ENCODE measurements around the gene EVC2. TPM values are rescaled to one million over a fixed set of nuclear protein-coding genes. Genes with fewer than 3 reads are reported as not detected.

Gene EVC2
- total RNA-seq, 1 experiment from 2014 or later, result 7.8 TPM

DNA sequence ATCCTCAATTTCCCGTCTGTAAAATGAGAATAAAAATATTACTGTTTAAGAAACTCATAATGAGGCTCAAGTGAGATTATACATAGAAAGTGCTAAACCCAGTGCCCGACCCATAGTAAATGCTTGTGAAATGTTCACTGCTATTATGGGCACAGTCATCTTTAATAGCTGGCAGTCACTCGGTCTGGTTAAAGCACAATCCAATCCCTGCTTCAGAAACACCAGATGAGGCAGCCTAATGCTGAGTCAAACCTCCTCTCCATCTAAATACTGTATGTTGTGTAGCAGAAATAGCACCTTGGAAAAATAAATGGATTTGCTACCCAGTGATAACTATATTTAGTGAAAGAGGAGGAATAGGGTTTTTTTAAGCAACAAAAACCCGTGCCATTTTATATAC lies 14.5 kb downstream of the EVC2 start:
- H3K27me3 Mint-ChIP-seq (ENCODE audit: low read depth), result no peaks in the 10 kb centered on the region; the same call in 1 of the 2 replicates

More for the DNA sequence above, 14.5 kb downstream of the EVC2 start:
- no peak overlapping the region for H3T11ph ChIP-seq (ENCODE audit: low read length)
- H3K9me3 Mint-ChIP-seq, result no peaks in the 10 kb centered on the region
- H2BK20ac ChIP-seq (ENCODE audit: low read depth, low read length, poor library complexity, severe bottlenecking), result no peak overlapping the region
- no peak overlapping the region for H3K27ac ChIP-seq (ENCODE audit: insufficient read length, low read depth, low read length)
- H3K9me3 ChIP-seq (ENCODE audit: control insufficient read depth, low read depth, low read length), result no peaks in the 10 kb centered on the region
- no peak overlapping the region for H2BK5ac ChIP-seq (ENCODE audit: insufficient read length, low read length)
- H3K79me1 ChIP-seq (ENCODE audit: insufficient read depth, low read depth, low read length, poor library complexity, severe bottlenecking), result no peaks in the 10 kb centered on the region
- no peak overlapping the region for H3K27ac Mint-ChIP-seq
- H3K56ac ChIP-seq (ENCODE audit: insufficient read length, low read depth, low read length), result no peak overlapping the region
- H2AK5ac ChIP-seq (ENCODE audit: insufficient read length, low read length), result no peak overlapping the region
- H2AFZ ChIP-seq (ENCODE audit: low read length), result no peak overlapping the region
- H4K5ac ChIP-seq (ENCODE audit: insufficient read length, low read depth, low read length), result no peak overlapping the region
- no peak overlapping the region for H2BK12ac ChIP-seq (ENCODE audit: insufficient read length, low read depth, low read length)
- H3K4me1 Mint-ChIP-seq, result no peaks in the 10 kb centered on the region
- no peak overlapping the region for H4K91ac ChIP-seq (ENCODE audit: insufficient read length, low read depth, low read length)
- no peak overlapping the region for H3K9ac ChIP-seq (ENCODE audit: extremely low read depth, insufficient read length, low read length)
- WGBS (ENCODE audit: extremely low coverage, insufficient read length, low lambda C conversion rate), result no CpG with 5 or more reads among the region's 4 CpGs
- no peak overlapping the region for H4K8ac ChIP-seq (replicated peaks; ENCODE audit: insufficient read length, low read depth, low read length)
- no peaks in the 10 kb centered on the region for H3K79me2 ChIP-seq (ENCODE audit: insufficient read depth, low read length)
- H4K20me1 ChIP-seq (ENCODE audit: control insufficient read depth, insufficient read depth, insufficient read length), result no peaks in the 10 kb centered on the region
- no peak overlapping the region for H3K18ac ChIP-seq (ENCODE audit: insufficient read length, low read depth, low read length)
- no peak overlapping the region for H3K23ac ChIP-seq (ENCODE audit: insufficient read length, low read depth, low read length)
- DNase-seq, result no peak
- no peaks in the 10 kb centered on the region for H3K27me3 ChIP-seq (ENCODE audit: insufficient read depth, low read length)
- peaks cover 0 to 46% (median 6%) of the 10 kb centered on the region in 3 experiments; a peak in 5 of 7 replicates for H3K36me3 Mint-ChIP-seq (ENCODE audit: insufficient read depth in 1 of 3, low read depth in 3 of 3)
- no peak overlapping the region for H2BK15ac ChIP-seq (ENCODE audit: low read depth, low read length)
- no peaks in the 10 kb centered on the region for H3K4me1 ChIP-seq (ENCODE audit: insufficient read depth, low read length)
- H3K4ac ChIP-seq (ENCODE audit: low read depth, low read length), result no peak overlapping the region
- no peaks in the 10 kb centered on the region for H3K23me2 ChIP-seq (ENCODE audit: insufficient read length, low read depth, low read length, poor library complexity, severe bottlenecking)
- H3K14ac ChIP-seq (ENCODE audit: insufficient read depth, low read length), result no peak overlapping the region
- H3K4me3 Mint-ChIP-seq, result no peak overlapping the region
- H2BK120ac ChIP-seq (ENCODE audit: low read depth, low read length, poor library complexity, severe bottlenecking), result no peak overlapping the region
- TF ChIP-seq, protein P1, sequence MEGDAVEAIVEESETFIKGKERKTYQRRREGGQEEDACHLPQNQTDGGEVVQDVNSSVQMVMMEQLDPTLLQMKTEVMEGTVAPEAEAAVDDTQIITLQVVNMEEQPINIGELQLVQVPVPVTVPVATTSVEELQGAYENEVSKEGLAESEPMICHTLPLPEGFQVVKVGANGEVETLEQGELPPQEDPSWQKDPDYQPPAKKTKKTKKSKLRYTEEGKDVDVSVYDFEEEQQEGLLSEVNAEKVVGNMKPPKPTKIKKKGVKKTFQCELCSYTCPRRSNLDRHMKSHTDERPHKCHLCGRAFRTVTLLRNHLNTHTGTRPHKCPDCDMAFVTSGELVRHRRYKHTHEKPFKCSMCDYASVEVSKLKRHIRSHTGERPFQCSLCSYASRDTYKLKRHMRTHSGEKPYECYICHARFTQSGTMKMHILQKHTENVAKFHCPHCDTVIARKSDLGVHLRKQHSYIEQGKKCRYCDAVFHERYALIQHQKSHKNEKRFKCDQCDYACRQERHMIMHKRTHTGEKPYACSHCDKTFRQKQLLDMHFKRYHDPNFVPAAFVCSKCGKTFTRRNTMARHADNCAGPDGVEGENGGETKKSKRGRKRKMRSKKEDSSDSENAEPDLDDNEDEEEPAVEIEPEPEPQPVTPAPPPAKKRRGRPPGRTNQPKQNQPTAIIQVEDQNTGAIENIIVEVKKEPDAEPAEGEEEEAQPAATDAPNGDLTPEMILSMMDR (conservative IDR thresholded peaks at IDR 0.05), result no peak
- H3K4me2 ChIP-seq (ENCODE audit: insufficient read depth, insufficient read length, low read length), result no peak overlapping the region
